Erythroblast (primary cell): Measurements from ENCODE around the gene IL17REL.
"Not testable (repeated sequence)": the region's sequence is repeated elsewhere in the genome, so short reads cannot be mapped to it uniquely, and the experiment has no call there.

Experiments
- GATA1 ChIP-seq: IDR thresholded peaks from 2 replicates; pipeline ENCODE4 v1.6.1; 2011; ENCODE audit warnings: low read depth, mild to moderate bottlenecking, control low read depth, low read length, moderate library complexity
- POLR2A ChIP-seq: IDR thresholded peaks from 2 replicates; pipeline ENCODE4 v1.6.1; 2011; ENCODE audit warnings: mild to moderate bottlenecking, low read length

DNA sequence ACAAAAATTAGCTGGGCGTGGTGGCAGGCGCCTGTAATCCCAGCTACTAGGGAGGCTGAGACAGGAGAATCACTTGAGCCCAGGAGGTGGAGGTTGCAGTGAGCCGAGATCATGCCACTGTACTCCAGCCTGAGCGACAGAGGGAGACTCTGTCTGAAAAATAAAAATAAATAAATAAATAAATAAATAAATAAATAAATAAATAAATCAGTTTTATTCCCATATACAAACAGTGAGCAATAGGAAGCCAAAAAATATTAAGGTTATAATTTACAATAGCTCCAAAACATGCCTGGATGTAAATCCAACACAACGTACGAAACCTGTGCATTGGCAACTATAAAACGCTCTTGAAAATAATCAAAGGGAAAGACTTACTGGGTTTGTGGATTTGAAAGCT is 30.8 kb downstream of the IL17REL start:
- TF ChIP-seq POLR2A, GATA1: not testable (repeated sequence)
